ENCODE measurements around the gene DYSF. TPM values are rescaled to one million over a fixed set of nuclear protein-coding genes. Genes with fewer than 3 reads are reported as not detected.

DYSF gene
- polyA plus RNA-seq, 1 donor (not counting 4 experiments of a cell fraction or from before 2014, with no cell fraction given), result 8.2 TPM

DNA sequence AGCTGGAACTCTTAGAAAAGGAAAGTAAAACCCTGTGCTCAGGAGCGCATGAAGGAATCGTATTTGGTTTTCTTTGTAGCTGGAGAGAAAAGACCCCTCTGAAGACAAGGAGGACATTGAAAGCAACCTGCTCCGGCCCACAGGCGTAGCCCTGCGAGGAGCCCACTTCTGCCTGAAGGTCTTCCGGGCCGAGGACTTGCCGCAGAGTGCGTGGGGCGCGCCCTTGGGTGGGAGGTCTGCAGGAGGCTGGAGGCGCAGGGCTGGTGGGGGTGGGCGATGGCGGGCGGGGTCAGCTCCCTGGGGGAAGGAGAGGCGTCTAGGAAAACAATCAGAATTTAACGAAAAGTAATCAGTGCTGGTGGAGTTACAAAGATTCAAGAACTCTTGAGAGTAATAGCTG is 72.8 kb downstream of the DYSF start:
- Histone ChIP-seq H4K20me1 (ENCODE audit: control insufficient read depth, extremely low read depth, insufficient read depth, low read length) (no peaks in the 10 kb centered on the region), H3K4me2 (ENCODE audit: control insufficient read depth, extremely low read depth, insufficient read depth, low read depth, low read length) (no peak overlapping the region), H3K79me2 (ENCODE audit: control insufficient read depth, insufficient read depth, low read length) (no peaks in the 10 kb centered on the region), H3K4me1 (ENCODE audit: control insufficient read depth, extremely low read depth, insufficient read depth, low read length) (peaks cover 7% of the 10 kb centered on the region), H2AFZ (ENCODE audit: control insufficient read depth, low read length) (no peak overlapping the region), H3K27me3 (ENCODE audit: control insufficient read depth, extremely low read depth, insufficient read depth, low read length) (no peaks in the 10 kb centered on the region), H3K4me3 (ENCODE audit: control insufficient read depth in 2 of 3, extremely low read depth in 1 of 3, insufficient read depth in 2 of 3, low read depth in 1 of 3, low read length in 3 of 3) (no peak overlapping the region), H3K9me1 (ENCODE audit: control insufficient read depth, extremely low read depth, insufficient read depth, low read length) (no peaks in the 10 kb centered on the region), H3K36me3 (ENCODE audit: control insufficient read depth in 2 of 2, extremely low read depth in 1 of 2, insufficient read depth in 2 of 2, low read length in 2 of 2) (no peaks in the 10 kb centered on the region), H3K9me3 (ENCODE audit: control insufficient read depth, low read depth, low read length) (no peaks in the 10 kb centered on the region), H3K9ac (ENCODE audit: control insufficient read depth, extremely low read depth, insufficient read depth, low read length) (no peak overlapping the region), H3K27ac (ENCODE audit: control insufficient read depth, insufficient read depth, low read length) (no peak overlapping the region)
- DNase-seq (ENCODE audit: low read depth, low spot score) (no peak), FAIRE-seq (no peak)
- TF ChIP-seq, protein P1, sequence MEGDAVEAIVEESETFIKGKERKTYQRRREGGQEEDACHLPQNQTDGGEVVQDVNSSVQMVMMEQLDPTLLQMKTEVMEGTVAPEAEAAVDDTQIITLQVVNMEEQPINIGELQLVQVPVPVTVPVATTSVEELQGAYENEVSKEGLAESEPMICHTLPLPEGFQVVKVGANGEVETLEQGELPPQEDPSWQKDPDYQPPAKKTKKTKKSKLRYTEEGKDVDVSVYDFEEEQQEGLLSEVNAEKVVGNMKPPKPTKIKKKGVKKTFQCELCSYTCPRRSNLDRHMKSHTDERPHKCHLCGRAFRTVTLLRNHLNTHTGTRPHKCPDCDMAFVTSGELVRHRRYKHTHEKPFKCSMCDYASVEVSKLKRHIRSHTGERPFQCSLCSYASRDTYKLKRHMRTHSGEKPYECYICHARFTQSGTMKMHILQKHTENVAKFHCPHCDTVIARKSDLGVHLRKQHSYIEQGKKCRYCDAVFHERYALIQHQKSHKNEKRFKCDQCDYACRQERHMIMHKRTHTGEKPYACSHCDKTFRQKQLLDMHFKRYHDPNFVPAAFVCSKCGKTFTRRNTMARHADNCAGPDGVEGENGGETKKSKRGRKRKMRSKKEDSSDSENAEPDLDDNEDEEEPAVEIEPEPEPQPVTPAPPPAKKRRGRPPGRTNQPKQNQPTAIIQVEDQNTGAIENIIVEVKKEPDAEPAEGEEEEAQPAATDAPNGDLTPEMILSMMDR (optimal IDR thresholded peaks at IDR 0.05 in 1 of 3, IDR thresholded peaks at IDR 0.05 in 1 of 3, conservative IDR thresholded peaks at IDR 0.05 in 1 of 3; ENCODE audit: extremely low read depth in 1 of 3, insufficient read depth in 2 of 3, low read length in 3 of 3), result no peak
- TF ChIP-seq EZH2 (IDR thresholded peaks at IDR 0.05; ENCODE audit: low read length), result no peak
- dilution Hi-C loops (cut with MboI; ENCODE audit: extremely low pct_ligation_motif_present, low sequenced_read_pairs), result no loop called here

DNA sequence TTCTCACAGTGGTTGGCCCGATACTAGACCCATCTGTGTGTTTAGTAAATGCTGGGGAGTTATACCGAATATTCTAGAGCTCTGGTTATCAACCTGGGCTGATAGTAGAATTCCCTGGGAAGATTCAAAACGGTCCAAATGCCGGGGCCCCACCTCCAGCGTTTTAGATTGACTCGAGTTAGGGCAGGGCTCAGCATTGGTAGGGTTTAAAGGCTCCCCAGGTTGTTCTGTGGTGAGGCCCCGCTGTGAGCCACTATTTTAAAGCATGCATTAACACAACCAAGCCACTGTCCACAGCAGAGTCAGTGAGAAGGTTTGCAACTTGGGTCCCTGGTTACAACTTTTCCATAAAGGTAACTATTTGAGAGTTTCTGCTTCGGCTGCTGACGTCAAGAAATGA is 73.6 kb downstream of the DYSF start:
- no peaks in the 10 kb centered on the region for H4K20me1 ChIP-seq (ENCODE audit: control insufficient read depth, extremely low read depth, insufficient read depth, low read length)
- dilution Hi-C loops (cut with MboI; ENCODE audit: extremely low pct_ligation_motif_present, low sequenced_read_pairs), result no loop called here
- no peak overlapping the region for H3K4me3 ChIP-seq (ENCODE audit: control insufficient read depth in 2 of 3, extremely low read depth in 1 of 3, insufficient read depth in 2 of 3, low read depth in 1 of 3, low read length in 3 of 3)
- H3K4me1 ChIP-seq (ENCODE audit: control insufficient read depth, extremely low read depth, insufficient read depth, low read length), result peaks cover 15% of the 10 kb centered on the region
- TF ChIP-seq, protein P1 (optimal IDR thresholded peaks at IDR 0.05 in 1 of 3, IDR thresholded peaks at IDR 0.05 in 1 of 3, conservative IDR thresholded peaks at IDR 0.05 in 1 of 3; ENCODE audit: extremely low read depth in 1 of 3, insufficient read depth in 2 of 3, low read length in 3 of 3), result no peak
- no peak for TF ChIP-seq EZH2 (IDR thresholded peaks at IDR 0.05; ENCODE audit: low read length)
- H3K27me3 ChIP-seq (ENCODE audit: control insufficient read depth, extremely low read depth, insufficient read depth, low read length), result no peaks in the 10 kb centered on the region
- no peak overlapping the region for H2AFZ ChIP-seq (ENCODE audit: control insufficient read depth, low read length)
- FAIRE-seq (no peak), DNase-seq (ENCODE audit: low read depth, low spot score) (no peak)
- no peaks in the 10 kb centered on the region for H3K36me3 ChIP-seq (ENCODE audit: control insufficient read depth in 2 of 2, extremely low read depth in 1 of 2, insufficient read depth in 2 of 2, low read length in 2 of 2)
- no peak overlapping the region for H3K27ac ChIP-seq (ENCODE audit: control insufficient read depth, insufficient read depth, low read length)
- H3K9me3 ChIP-seq (ENCODE audit: control insufficient read depth, low read depth, low read length), result no peaks in the 10 kb centered on the region
- H3K9me1 ChIP-seq (ENCODE audit: control insufficient read depth, extremely low read depth, insufficient read depth, low read length), result no peaks in the 10 kb centered on the region
- no peak overlapping the region for H3K9ac ChIP-seq (ENCODE audit: control insufficient read depth, extremely low read depth, insufficient read depth, low read length)
- no peak overlapping the region for H3K4me2 ChIP-seq (ENCODE audit: control insufficient read depth, extremely low read depth, insufficient read depth, low read depth, low read length)
- no peaks in the 10 kb centered on the region for H3K79me2 ChIP-seq (ENCODE audit: control insufficient read depth, insufficient read depth, low read length)

Data from keratinocyte (primary cell).